ENCODE results near the gene ZDHHC18. TPM values are rescaled to one million over a fixed set of nuclear protein-coding genes. Genes with fewer than 3 reads are reported as not detected.

Gene ZDHHC18
- total and polyA plus RNA-seq, 9 donors = 8.4 to 20.2 (median 16.3) TPM

GRCh38 chr1:26848499-26848898, 22.0 kb downstream of the ZDHHC18 start:
- 72% methylated on average over 6 of the region's 10 CpGs for WGBS (ENCODE audit: insufficient coverage)
- no peaks in the 10 kb centered on the region for H3K27me3 ChIP-seq (ENCODE audit: control insufficient read depth, insufficient read depth, low read length)
- no peaks in the 10 kb centered on the region for H3K9me3 ChIP-seq (replicated peaks; ENCODE audit: control insufficient read depth, low read depth, low read length)
- no peak for DNase-seq
- peaks cover 70% of the 10 kb centered on the region for H3K36me3 ChIP-seq (ENCODE audit: control insufficient read depth, insufficient read depth, low read length)
- H3K4me1 ChIP-seq (ENCODE audit: control insufficient read depth, insufficient read depth, low read length) = peaks cover 3% of the 10 kb centered on the region
- H3K4me3 ChIP-seq (ENCODE audit: low read length) = no peak overlapping the region
- H3K27ac ChIP-seq (ENCODE audit: low read length) = no peak overlapping the region

GRCh38 chr1:26848941-26849774, 22.7 kb downstream of the ZDHHC18 start:
- WGBS (ENCODE audit: insufficient coverage) = 68% methylated on average over 7 of the region's 10 CpGs
- peak; percentile 65 for DNase-seq
- H3K27ac ChIP-seq (ENCODE audit: low read length) = no peak overlapping the region

GRCh38 chr1:26851106-26851684, 24.7 kb downstream of the ZDHHC18 start:
- Histone ChIP-seq H3K36me3 (ENCODE audit: control insufficient read depth, insufficient read depth, low read length) (peaks cover 92% of the 10 kb centered on the region), H3K4me3 (ENCODE audit: low read length) (no peak overlapping the region), H3K27me3 (ENCODE audit: control insufficient read depth, insufficient read depth, low read length) (no peaks in the 10 kb centered on the region), H3K4me1 (ENCODE audit: control insufficient read depth, insufficient read depth, low read length) (peaks cover 3% of the 10 kb centered on the region), H3K27ac (ENCODE audit: low read length) (no peak overlapping the region), H3K9me3 (replicated peaks; ENCODE audit: control insufficient read depth, low read depth, low read length) (no peaks in the 10 kb centered on the region)
- WGBS (ENCODE audit: insufficient coverage) = 76% methylated on average over 12 of the region's 12 CpGs
- no peak for DNase-seq

More at GRCh38 chr1:26848941-26849774, 22.7 kb downstream of the ZDHHC18 start:
- Histone ChIP-seq H3K4me3 (ENCODE audit: low read length) (no peak overlapping the region), H3K4me1 (ENCODE audit: control insufficient read depth, insufficient read depth, low read length) (peaks cover 3% of the 10 kb centered on the region), H3K36me3 (ENCODE audit: control insufficient read depth, insufficient read depth, low read length) (peaks cover 73% of the 10 kb centered on the region), H3K27me3 (ENCODE audit: control insufficient read depth, insufficient read depth, low read length) (no peaks in the 10 kb centered on the region), H3K9me3 (replicated peaks; ENCODE audit: control insufficient read depth, low read depth, low read length) (no peaks in the 10 kb centered on the region)

- Histone ChIP-seq H3K27me3 (ENCODE audit: control insufficient read depth, insufficient read depth, low read length) (no peaks in the 10 kb centered on the region), H3K36me3 (ENCODE audit: control insufficient read depth, insufficient read depth, low read length) (peaks cover 86% of the 10 kb centered on the region), H3K9me3 (replicated peaks; ENCODE audit: control insufficient read depth, low read depth, low read length) (no peaks in the 10 kb centered on the region), H3K27ac (ENCODE audit: low read length) (no peak overlapping the region), H3K4me3 (ENCODE audit: low read length) (no peak overlapping the region), H3K4me1 (ENCODE audit: control insufficient read depth, insufficient read depth, low read length) (peaks cover 5% of the 10 kb centered on the region)
- no peak for DNase-seq
- 72% methylated on average over 3 of the region's 9 CpGs for WGBS (ENCODE audit: insufficient coverage)
These were observed 26.2 kb downstream of the ZDHHC18 start for GRCh38 chr1:26852701-26853100.

GRCh38 chr1:26853156-26853555, 26.7 kb downstream of the ZDHHC18 start:
- peak; percentile 64 for DNase-seq
- peaks cover 8% of the 10 kb centered on the region for H3K4me1 ChIP-seq (ENCODE audit: control insufficient read depth, insufficient read depth, low read length)
- H3K9me3 ChIP-seq (replicated peaks; ENCODE audit: control insufficient read depth, low read depth, low read length) = no peaks in the 10 kb centered on the region
- H3K4me3 ChIP-seq (ENCODE audit: low read length) = no peak overlapping the region
- H3K27ac ChIP-seq (ENCODE audit: low read length) = no peak overlapping the region
- 41% methylated on average over 2 of the region's 3 CpGs for WGBS (ENCODE audit: insufficient coverage)
- H3K36me3 ChIP-seq (ENCODE audit: control insufficient read depth, insufficient read depth, low read length) = peaks cover 82% of the 10 kb centered on the region
- no peaks in the 10 kb centered on the region for H3K27me3 ChIP-seq (ENCODE audit: control insufficient read depth, insufficient read depth, low read length)

GRCh38 chr1:26853600-26853999, 27.1 kb downstream of the ZDHHC18 start:
- WGBS (ENCODE audit: insufficient coverage) = 94% methylated on average over 10 of the region's 10 CpGs
- no peak overlapping the region for H3K4me3 ChIP-seq (ENCODE audit: low read length)
- peaks cover 9% of the 10 kb centered on the region for H3K4me1 ChIP-seq (ENCODE audit: control insufficient read depth, insufficient read depth, low read length)
- no peaks in the 10 kb centered on the region for H3K27me3 ChIP-seq (ENCODE audit: control insufficient read depth, insufficient read depth, low read length)
- no peaks in the 10 kb centered on the region for H3K9me3 ChIP-seq (replicated peaks; ENCODE audit: control insufficient read depth, low read depth, low read length)
- no peak for DNase-seq
- peaks cover 77% of the 10 kb centered on the region for H3K36me3 ChIP-seq (ENCODE audit: control insufficient read depth, insufficient read depth, low read length)
- no peak overlapping the region for H3K27ac ChIP-seq (ENCODE audit: low read length)

- 79% methylated on average over 2 of the region's 5 CpGs for WGBS (ENCODE audit: insufficient coverage)
- no peak overlapping the region for H3K27ac ChIP-seq (ENCODE audit: low read length)
- H3K36me3 ChIP-seq (ENCODE audit: control insufficient read depth, insufficient read depth, low read length) = peaks cover 64% of the 10 kb centered on the region
- no peak for DNase-seq
- no peaks in the 10 kb centered on the region for H3K9me3 ChIP-seq (replicated peaks; ENCODE audit: control insufficient read depth, low read depth, low read length)
- H3K4me1 ChIP-seq (ENCODE audit: control insufficient read depth, insufficient read depth, low read length) = peaks cover 7% of the 10 kb centered on the region
- H3K27me3 ChIP-seq (ENCODE audit: control insufficient read depth, insufficient read depth, low read length) = no peaks in the 10 kb centered on the region
- H3K4me3 ChIP-seq (ENCODE audit: low read length) = no peak overlapping the region
These were observed 28.4 kb downstream of the ZDHHC18 start for GRCh38 chr1:26854906-26855305.

- peaks cover 7% of the 10 kb centered on the region for H3K4me1 ChIP-seq (ENCODE audit: control insufficient read depth, insufficient read depth, low read length)
- H3K36me3 ChIP-seq (ENCODE audit: control insufficient read depth, insufficient read depth, low read length) = peaks cover 57% of the 10 kb centered on the region
- H3K27me3 ChIP-seq (ENCODE audit: control insufficient read depth, insufficient read depth, low read length) = no peaks in the 10 kb centered on the region
- H3K27ac ChIP-seq (ENCODE audit: low read length) = no peak overlapping the region
- DNase-seq = no peak
- H3K9me3 ChIP-seq (replicated peaks; ENCODE audit: control insufficient read depth, low read depth, low read length) = no peaks in the 10 kb centered on the region
- 68% methylated on average over 4 of the region's 4 CpGs for WGBS (ENCODE audit: insufficient coverage)
- no peak overlapping the region for H3K4me3 ChIP-seq (ENCODE audit: low read length)
These were observed 29.1 kb downstream of the ZDHHC18 start for GRCh38 chr1:26855636-26856035.

GRCh38 chr1:26856181-26856580, 29.7 kb downstream of the ZDHHC18 start:
- Histone ChIP-seq H3K36me3 (ENCODE audit: control insufficient read depth, insufficient read depth, low read length) (peaks cover 51% of the 10 kb centered on the region), H3K27me3 (ENCODE audit: control insufficient read depth, insufficient read depth, low read length) (no peaks in the 10 kb centered on the region), H3K4me3 (ENCODE audit: low read length) (no peak overlapping the region), H3K27ac (ENCODE audit: low read length) (no peak overlapping the region), H3K4me1 (ENCODE audit: control insufficient read depth, insufficient read depth, low read length) (peaks cover 7% of the 10 kb centered on the region), H3K9me3 (replicated peaks; ENCODE audit: control insufficient read depth, low read depth, low read length) (no peaks in the 10 kb centered on the region)
- WGBS (ENCODE audit: insufficient coverage) = 59% methylated on average over 5 of the region's 11 CpGs
- DNase-seq = no peak

GRCh38 chr1:26856604-26857469, 30.3 kb downstream of the ZDHHC18 start:
- 72% methylated on average over 16 of the region's 21 CpGs for WGBS (ENCODE audit: insufficient coverage)
- no peak for DNase-seq
- H3K27ac ChIP-seq (ENCODE audit: low read length) = peak overlapping the region; percentile 17
- H3K9me3 ChIP-seq (replicated peaks; ENCODE audit: control insufficient read depth, low read depth, low read length) = no peaks in the 10 kb centered on the region
- no peaks in the 10 kb centered on the region for H3K27me3 ChIP-seq (ENCODE audit: control insufficient read depth, insufficient read depth, low read length)
- no peak overlapping the region for H3K4me3 ChIP-seq (ENCODE audit: low read length)
- H3K4me1 ChIP-seq (ENCODE audit: control insufficient read depth, insufficient read depth, low read length) = peaks cover 7% of the 10 kb centered on the region
- peaks cover 45% of the 10 kb centered on the region for H3K36me3 ChIP-seq (ENCODE audit: control insufficient read depth, insufficient read depth, low read length)

Measured in muscle of leg (tissue), 11 donors.